T-helper 2 cell treated with Interferon-gamma antibody and Interleukin-4, amounts not matched to agents 100 ng/mL and 5 ng/mL, for 36 hours (primary cell): ENCODE data around the gene SLC6A11. TPM values are rescaled to one million over a fixed set of nuclear protein-coding genes. Genes with fewer than 3 reads are reported as not detected.

Source experiments
- intact Hi-C: fragments of 100-400 bp; cut with micrococcal nuclease; formaldehyde crosslinking; loops from one replicate; pipeline ENCODE4 v1.15.1; 2023
- total RNA-seq: library from RNA; stranded (reverse); gene quantifications from 2 replicates; pipeline ENCODE4 v1.2.3, GENCODE V29; 2022

Gene SLC6A11
- total RNA-seq, 1 donor from 2014 or later, result not detected

- intact Hi-C loops, result no loop called here
These were observed 23.1 kb downstream of the SLC6A11 start for GRCh38 chr3:10839167-10839566.

GRCh38 chr3:10841100-10841499 is 25.1 kb downstream of the SLC6A11 start:
- intact Hi-C loops, result no loop called here

DNA sequence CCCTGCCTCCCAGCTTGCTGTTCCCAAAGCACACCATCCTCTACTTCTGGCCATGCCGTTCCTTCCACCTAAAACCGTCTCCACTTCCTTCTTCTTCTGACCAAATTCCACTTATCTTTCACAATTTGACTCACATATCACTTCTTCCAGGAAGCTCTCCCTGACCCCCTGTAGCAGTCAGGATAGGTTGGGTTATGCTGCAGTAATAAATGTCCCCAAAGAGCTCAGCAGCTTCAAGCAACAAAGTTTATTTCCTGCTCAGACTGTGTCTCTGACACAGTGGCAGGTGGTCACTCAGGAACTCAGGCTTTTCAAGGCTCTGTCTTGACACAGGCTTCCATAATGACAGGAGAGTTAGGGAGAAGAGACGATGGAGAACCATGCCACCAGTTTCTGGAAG is 27.4 kb downstream of the SLC6A11 start:
- intact Hi-C loops, result no loop called here

DNA sequence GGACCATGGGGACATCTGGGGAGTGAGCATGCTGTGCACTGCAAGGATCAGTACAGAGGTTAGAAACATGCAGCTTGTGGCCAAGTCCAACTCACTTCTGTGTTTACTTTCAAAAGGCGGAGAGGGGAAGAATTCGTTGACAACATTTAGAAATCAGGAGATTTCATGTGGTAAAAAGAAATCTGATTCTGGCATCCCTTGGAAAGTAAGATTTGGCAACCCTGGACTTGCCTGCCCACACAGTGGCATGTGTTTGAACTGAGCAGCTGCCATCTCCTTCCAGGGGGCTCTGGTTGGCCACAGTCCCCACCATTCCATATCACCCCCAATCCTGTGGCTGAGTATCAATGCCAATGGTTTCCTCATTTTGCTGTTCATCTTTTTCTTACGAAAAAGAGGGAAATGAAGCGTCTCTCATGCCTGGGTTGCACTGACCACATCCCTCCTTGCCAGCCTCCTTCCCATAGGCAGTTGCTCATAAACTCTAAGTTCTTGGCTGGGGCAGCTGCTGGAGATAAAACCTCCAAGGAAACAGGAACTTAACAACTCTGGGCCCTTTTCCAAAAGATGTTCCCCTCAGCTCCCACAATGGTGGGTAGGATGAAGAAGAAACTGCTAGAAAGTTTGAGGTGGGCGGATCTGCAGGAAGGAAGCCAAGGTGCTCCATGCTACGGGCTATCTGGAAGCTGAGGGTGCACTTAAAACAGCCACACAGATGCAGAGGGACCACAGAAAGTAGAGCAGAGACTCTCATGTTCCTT is 29.2 kb downstream of the SLC6A11 start:
- intact Hi-C loops, result no loop called here

DNA sequence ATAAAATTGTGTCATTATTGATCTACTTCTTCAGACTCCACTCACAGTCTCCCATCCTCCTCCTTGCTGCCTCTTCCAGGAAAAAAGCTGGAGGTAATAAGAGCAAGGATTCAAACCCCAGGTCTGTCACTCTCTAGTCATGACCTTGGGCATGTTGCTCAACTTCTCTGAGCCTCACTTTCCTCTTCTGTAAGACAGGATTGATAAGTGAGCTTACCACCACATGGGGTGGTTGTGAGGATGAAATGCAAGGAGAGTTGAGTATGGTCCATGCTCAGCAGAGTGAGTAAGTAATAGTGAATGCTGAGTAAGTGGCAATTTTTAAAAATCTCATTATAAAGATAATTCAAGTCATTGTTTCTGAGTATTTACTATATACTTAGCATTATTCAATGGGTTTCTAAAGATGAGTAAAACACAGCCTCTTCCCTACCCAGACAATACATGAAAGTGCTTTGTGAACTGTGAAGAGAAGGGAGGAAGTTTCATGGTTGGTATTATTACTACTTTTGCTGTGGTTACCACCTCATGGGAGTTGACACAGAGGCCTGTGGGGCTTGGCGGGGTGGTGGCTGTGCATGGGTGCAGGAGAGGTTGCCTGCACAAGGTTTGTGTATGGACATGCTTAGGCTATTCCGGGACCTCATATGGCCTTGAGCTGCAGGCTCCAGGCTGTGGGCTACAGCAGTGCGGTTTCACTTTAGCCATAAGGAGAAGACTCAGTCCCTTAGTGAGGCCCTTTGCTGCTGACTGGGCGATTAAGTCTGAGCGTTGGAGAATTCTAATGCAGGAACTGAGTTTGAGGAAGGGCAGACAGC is 30.0 kb downstream of the SLC6A11 start:
- intact Hi-C loops, result no loop called here

DNA sequence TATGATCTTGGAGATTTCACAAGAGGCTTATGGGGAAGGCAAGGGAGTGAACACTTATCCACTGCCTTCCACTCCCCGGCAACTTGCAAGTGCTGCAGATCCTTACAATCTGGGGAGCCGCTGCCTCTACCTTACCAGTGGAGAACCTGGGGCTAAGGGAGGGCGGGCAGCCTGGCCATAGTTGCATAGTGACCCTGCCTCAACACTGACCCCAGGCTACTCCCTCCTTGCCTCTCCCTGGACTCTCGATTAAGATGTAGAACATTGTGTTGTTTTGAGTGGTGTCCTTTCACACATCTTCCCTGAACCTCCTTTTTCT is 30.6 kb downstream of the SLC6A11 start:
- intact Hi-C loops, result no loop called here

DNA sequence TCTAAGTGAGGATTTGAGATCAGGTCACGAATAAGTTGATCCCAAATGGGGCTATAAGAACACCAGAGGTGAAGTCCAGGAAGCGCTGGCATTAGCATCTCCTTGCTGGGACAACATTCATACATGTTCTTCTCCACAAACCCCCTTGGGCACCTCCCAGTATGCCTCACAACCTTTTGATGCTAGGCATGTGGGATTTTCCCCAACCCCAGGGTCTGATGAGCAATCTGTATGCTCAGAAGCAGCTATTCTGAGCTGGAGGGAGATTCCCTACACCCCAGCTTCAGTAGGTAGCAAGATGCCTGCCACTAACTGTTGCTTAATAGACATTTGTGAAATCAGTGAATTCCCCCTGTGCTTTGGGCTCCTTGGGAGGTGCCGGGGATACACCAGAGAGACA is 32.2 kb downstream of the SLC6A11 start:
- intact Hi-C loops, result no loop called here

- intact Hi-C loops, result no loop called here
These were observed 36.2 kb downstream of the SLC6A11 start for GRCh38 chr3:10852066-10852808.

GRCh38 chr3:10855083-10855870 is 39.2 kb downstream of the SLC6A11 start:
- intact Hi-C loops, result no loop called here

DNA sequence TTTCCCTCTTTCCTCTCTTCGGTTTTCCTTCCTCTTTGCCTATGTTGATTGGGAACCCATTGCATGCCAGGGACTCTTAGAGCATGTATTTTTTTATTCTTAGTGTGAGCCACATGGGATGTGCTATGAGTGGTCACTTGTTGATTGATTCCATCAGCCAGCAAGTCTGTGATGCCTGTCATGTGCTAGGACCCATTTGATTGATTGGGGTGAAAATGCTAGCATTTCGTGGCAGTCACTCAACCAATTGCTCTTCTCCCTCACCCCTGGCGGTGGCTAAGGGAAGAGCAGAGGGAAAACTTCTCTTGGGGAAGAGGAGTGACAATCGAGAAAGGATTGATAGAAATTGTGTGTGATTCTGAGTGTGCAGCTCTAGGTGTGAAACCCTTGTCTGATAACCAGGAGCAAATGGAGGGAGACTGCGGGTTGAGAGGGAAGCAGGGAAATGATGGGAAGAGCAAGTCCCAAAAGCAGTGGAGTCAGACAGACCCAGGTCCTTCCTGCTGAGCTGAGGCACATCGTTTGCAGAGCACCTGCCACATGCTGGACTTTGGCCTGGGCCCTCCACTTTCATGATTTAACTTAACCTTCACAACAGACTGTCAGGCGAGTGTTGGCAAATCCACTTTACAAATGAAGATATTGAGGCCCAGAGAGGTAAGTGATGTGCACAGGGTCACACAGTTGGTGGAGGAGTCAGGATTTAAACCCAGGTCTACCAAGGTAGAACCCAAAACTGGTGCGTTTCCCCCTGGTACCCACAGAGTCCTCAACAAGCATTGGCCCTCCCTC is 40.0 kb downstream of the SLC6A11 start:
- intact Hi-C loops, result no loop called here

DNA sequence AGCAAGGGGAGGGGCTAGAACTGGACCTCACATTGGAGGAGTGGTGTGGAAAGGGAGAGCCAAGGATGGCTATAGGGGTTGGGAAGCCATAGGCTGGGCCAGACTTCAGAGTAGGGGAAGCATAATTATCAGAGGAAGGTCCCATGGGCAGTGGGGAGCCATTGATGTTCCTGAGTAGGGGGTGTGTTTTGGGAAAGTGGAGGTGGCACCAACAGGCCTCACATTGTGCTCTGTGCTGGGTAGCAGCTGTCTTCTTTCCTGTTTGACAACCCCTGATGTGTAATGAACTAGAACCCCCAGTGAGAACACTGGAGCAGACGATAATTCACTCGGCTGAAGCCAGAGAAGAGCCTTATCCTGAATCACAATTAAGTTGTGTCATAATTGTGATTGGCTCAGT is 41.2 kb downstream of the SLC6A11 start:
- intact Hi-C loops, result no loop called here

DNA sequence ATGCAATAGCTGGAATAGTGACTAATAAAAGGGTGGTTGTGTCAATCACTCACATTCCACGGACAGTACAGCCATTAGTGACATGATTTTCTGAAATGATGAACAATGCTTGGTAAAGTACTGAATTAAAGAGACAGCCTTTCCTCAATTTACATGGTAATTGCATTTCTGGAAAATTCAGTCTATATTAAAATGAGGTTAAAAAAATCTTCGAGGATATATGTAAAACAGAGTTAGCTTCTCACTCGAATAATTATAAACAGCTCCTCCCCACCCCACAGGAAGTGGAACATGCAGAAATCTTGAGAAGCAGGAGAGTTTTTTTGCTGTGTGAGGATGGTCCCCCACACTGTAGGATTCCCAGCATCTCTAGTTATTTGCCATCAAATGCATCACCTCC is 42.1 kb downstream of the SLC6A11 start:
- intact Hi-C loops, result no loop called here

- intact Hi-C loops, result no loop called here
These were observed 51.4 kb downstream of the SLC6A11 start for GRCh38 chr3:10867384-10867783.

DNA sequence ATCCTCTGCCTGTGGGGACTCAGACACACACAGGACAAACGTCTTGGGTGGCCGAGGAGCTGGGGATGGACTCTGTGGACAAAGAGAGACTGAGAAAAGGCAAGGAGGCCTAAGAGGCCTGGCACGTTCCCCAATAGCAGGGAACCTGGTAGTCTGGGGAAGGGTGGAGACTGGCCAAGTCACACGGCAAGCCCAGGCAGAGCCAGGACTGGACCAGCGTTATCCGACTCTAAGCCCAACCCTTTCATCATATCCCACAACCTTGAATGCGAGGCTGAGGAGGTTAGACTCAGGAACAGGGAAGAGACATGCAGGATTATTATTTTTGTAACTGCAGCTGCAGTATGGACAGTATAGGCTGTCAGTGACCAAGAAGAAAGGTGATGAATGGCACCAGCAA is 53.4 kb downstream of the SLC6A11 start:
- intact Hi-C loops, result no loop called here

DNA sequence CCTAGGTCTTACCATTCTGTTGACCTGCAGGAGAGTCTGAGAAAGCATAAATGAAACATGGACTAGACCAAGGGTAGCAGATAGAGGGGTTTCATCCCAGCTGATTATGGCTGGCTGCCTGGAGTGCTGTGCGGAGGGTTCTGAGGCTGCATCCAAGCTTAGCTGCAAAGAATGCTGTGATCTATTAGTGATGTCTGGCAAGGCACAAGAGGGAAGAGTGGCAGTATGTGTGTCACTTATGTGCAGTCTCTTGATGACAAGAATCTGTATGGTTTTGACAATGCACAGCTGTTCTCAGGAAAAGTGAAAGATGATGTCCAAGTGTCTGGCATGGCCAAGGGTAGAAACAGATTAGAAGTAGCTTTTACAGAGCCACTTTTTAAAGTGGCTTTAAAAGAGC is 54.3 kb downstream of the SLC6A11 start:
- intact Hi-C loops, result no loop called here

DNA sequence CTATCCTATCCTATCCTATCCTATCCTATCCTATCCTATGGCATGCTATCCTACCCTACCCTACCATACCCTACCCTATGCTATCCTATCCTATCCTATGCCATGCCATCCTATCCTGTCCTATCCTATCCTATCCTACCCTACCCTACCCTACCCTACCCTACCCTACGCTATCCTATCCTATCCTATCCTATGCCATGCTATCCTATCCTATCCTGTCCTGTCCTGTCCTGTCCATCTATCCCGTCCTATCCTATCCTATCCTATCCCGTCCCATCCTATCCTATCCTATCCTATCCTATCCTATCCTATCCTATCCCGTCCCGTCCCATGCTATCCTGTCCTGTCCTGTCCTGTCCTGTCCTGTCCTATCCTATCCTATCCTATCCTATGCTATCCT is 57.4 kb downstream of the SLC6A11 start:
- intact Hi-C loops, result no loop called here

- intact Hi-C loops, result no loop called here
These were observed 59.9 kb downstream of the SLC6A11 start for GRCh38 chr3:10875914-10876313.

GRCh38 chr3:10876661-10877060 is 60.6 kb downstream of the SLC6A11 start:
- intact Hi-C loops, result no loop called here

- intact Hi-C loops, result loop anchor here (5.0 kb wide), 1 partner anchor 126 kb away; no protein-coding TSS in a partner anchor
These were observed 66.8 kb downstream of the SLC6A11 start for GRCh38 chr3:10882851-10883250.

GRCh38 chr3:10883478-10884234 is 67.6 kb downstream of the SLC6A11 start:
- intact Hi-C loops, result loop anchor here (5.0 kb wide), 1 partner anchor 126 kb away; no protein-coding TSS in a partner anchor
